ENCODE results near the gene SLC16A5. TPM values are rescaled to one million over a fixed set of nuclear protein-coding genes. Genes with fewer than 3 reads are reported as not detected.
"Not testable (repeated sequence)": the region's sequence is repeated elsewhere in the genome, so short reads cannot be mapped to it uniquely, and the experiment has no call there.

SLC16A5 gene
- total RNA-seq, 1 donor from 2014 or later, result 1.4 TPM

DNA sequence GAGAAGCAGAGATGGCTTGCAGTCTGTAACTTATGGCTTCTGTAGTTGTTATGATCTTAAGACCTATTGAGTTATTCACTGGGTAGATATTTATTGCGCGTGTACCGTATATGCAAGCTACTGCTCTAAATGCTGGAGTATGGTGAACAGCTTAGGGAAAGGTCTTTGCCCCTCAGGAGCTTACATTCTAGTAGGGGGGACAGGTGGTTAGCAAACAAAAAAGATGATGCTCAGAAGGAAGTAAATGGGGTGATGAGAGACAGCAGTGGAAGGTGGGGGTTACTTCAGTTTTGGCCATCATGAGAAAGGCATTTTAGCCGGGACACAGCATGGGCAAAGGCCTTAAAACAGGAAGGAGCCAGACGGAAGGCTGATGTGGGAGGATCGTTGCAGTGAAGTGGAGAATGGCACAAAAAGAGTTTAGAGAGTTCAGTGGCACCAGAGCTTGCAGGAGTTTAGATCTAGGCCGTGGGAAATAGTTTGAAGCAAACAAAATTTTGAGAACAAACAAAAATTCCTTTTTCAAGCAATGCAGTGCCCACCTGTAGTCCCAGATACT, 24.1 kb downstream of the SLC16A5 start:
- no peak for DNase-seq

DNA sequence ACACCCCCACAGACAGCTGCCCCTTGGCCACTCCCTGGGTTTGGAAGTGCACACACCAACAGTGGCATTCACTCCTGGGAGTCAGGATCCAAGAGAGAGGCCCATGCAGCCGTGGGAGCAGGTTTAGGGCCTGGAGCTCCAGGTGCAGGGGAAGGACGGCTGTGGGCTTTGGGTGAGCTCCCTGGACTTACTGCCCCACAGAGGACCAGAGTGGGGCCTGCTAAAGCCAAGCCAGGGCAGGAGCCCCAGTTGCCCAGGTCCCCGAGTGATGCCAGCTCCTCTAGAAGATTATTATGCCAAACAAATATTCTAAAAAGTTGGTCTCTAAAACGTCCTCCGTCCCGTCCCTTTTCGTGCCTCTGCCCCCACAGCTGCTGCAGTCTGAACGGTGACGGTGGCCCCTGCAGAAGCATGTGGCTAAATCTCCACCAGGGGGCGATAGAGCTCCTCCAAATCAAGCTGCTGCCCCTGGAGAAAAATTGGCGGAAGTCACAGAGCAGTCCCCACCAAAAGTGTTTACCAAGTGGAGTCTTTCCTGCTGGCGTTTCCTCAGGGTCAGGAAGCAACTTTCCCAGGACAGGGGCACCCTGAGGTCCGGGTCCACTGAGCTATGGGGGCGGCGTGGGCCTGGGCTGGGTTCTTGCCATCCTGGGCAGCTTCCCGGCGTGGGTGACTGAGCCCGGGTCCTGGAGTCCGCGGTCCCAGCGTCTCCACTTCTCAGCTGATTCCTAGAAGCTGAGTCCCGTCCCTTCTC, 26.2 kb downstream of the SLC16A5 start:
- DNase-seq, result peak; percentile 82

DNA sequence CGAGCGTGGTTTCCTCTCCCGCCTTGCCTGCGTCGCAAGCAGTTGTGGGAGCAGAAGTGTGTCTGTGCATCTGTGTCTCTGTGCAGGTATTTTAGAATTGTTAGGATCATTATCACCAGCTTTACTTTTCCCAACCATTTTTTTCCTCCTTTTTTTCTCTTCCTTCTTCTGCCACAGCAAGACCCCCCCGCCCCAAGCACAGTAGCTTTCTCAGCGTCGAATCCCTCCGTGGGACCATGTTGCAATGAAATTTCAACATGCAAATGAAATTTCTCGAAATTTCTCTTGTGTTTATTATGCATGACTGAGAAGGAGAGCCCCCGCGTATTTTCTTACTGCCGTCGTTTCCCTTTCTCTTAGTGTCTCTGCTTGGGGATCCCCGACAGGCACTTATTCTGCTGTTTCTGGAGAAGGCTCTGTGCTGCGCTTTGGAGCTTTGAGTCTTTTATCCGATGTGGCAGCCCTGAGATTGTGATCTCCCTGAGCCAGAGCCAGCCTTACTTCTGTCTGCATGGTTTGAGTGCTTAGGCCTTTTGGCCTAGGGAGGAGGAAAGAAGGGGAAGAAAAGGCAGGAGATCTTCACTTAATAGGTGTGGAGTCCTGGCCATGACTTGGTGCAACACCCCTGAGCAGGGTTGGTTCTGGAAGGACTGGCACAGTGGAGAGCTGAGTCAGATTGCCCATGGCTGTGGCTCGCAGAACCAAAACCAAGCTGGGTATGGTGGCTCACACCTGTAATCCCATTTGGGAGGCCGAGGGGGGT, 27.0 kb downstream of the SLC16A5 start:
- DNase-seq, result no peak

GRCh38 chr17:75115555-75115954, 27.8 kb downstream of the SLC16A5 start:
- DNase-seq, result no peak

GRCh38 chr17:75116737-75117136, 29.0 kb downstream of the SLC16A5 start:
- no peak for DNase-seq

DNA sequence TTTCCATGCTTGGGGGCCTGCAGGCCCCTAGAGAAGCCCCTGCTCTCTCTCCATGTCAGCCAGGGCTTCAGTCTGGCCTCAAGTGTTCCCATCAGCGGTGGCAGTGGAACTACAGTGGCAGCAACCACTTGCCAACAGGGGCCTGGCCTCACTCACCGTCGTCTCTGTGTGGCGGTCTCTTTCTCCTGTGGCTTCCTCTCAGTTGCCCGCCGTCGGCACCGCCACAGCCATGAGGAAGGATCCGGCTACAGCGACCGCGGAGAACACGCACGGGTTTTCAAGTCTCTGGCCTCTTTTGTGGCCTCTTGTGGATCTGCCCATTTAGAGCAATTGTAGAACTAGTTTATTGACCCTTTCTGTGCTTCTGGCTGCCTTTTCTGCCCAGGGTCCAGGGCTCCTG, 30.6 kb downstream of the SLC16A5 start:
- DNase-seq, result no peak

DNA sequence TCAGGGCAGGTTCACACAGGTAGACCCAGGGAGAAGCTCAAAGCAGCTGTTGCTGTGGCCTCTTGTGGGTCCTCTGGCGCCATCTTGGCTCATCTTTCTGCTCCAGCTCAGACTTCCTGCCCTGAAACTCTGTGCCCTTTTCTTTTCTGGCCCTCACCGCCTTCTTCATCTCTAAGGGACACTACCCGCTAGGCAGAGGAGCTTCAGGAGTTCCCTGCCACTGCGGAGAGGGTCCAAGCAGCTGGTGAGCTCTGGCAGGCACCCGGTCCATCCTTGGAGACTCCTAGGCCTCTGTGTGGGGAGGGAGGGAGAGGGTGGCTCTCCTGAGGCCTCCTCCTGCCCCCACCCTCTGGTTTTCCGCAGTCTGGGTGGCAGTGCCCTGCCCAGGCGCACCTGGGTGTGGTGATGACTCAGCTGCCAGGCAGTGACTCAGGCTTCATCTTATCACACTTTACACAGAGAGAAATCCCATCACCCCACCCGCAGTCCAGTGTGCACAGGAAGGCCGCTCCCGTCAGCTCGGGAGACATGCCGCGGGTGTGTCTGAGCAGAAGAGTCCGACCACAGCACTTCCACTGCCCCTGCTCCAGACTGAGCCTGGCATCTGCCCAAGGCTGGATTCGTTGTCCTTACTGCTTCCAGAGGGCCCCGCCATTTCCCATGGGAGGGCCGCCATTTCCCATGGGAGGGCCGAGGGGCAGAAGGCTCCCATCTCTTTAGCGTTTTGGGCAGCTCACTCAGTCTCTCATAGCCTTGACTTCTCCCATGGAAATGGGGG, 36.5 kb downstream of the SLC16A5 start:
- peak; percentile 18 for DNase-seq

GRCh38 chr17:75124819-75125162, 37.0 kb downstream of the SLC16A5 start:
- DNase-seq, result no peak

DNA sequence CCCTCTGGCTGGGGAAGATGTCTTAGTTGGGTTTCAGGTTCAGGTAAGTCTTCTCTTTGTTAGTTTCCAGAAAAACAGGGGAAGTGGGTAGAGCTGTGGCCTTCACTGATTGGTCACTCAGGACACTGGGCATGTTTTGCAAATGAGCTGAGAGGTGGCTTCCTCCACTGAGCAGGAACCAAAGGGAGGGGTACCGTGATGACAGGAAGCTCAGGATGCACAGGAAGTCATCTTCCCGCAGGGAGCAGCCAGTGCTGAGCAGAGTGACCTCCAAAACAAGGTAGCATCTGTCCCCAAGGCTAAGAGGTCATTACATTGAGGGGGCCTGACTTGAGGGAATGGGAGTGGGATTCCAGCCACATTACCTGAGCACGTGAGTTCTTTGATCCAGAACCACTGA, 38.2 kb downstream of the SLC16A5 start:
- DNase-seq, result no peak

DNA sequence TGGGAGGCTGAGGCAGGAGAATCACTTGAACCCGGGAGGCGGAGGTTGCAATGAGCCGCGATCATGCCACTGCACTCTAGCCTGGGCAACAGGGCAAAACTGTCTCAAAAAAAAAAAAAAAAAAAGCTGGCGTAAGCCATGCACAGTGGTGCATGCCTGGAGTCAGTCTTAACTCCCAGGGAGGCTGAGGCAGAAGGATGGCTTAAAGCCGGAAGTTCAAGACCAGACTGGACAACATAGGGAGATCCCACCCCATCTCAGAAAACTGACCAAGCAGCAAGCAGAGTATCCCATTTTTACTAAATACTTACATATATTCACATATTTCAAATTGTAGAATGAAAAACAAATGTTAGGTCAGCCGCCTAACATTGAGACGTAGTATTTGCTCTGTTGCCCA, 39.2 kb downstream of the SLC16A5 start:
- no peak for DNase-seq

GRCh38 chr17:75127936-75128335, 40.2 kb downstream of the SLC16A5 start:
- DNase-seq, result not testable (repeated sequence)

DNA sequence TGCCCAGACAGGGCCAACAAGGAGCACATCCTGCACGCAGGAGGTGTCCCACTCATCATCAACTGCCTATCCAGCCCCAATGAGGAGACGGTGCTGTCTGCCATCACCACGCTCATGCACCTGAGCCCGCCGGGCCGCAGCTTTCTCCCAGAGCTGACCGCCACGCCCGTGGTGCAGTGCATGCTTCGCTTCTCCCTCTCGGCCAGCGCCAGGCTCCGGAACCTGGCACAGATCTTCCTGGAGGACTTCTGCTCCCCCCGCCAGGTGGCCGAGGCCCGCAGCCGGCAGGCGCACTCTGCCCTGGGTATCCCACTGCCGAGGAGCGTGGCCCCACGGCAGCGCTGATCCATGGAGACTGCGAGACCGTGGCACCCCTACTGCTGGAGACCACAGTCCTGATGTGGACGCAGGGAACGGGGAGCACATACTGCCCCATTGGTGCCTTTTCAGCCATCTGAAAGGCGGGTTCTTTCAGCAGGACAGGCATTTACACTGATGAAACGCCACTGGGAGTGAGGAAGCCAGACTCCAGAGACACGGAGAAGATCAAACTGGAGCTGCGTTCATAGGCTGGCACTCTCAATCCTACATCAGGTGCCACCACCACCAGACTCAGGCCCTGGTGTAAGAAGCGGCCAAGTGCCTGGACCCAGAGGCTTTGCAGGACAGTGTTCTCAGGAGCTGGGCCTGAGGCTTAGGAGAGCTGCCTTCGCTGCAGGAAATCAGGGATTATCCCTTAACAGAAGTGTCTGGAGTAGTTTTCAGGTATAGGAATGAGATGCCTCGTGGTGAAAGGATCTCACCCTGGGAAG, 41.1 kb downstream of the SLC16A5 start:
- DNase-seq, result no peak

- DNase-seq, result no peak
Observed at GRCh38 chr17:75129576-75129975, 41.8 kb downstream of the SLC16A5 start.

GRCh38 chr17:75130059-75130631, 42.4 kb downstream of the SLC16A5 start:
- no peak for DNase-seq

- DNase-seq, result peak; percentile 50
Observed at GRCh38 chr17:75130632-75131277, 43.0 kb downstream of the SLC16A5 start.

- DNase-seq, result peak; percentile 54
Observed at GRCh38 chr17:75131278-75132017, 43.7 kb downstream of the SLC16A5 start, which contains the start of gene NT5C. NT5C (minus strand) TSS chr17:75131742; CDS start chr17:75131707, 35 bp downstream.

DNA sequence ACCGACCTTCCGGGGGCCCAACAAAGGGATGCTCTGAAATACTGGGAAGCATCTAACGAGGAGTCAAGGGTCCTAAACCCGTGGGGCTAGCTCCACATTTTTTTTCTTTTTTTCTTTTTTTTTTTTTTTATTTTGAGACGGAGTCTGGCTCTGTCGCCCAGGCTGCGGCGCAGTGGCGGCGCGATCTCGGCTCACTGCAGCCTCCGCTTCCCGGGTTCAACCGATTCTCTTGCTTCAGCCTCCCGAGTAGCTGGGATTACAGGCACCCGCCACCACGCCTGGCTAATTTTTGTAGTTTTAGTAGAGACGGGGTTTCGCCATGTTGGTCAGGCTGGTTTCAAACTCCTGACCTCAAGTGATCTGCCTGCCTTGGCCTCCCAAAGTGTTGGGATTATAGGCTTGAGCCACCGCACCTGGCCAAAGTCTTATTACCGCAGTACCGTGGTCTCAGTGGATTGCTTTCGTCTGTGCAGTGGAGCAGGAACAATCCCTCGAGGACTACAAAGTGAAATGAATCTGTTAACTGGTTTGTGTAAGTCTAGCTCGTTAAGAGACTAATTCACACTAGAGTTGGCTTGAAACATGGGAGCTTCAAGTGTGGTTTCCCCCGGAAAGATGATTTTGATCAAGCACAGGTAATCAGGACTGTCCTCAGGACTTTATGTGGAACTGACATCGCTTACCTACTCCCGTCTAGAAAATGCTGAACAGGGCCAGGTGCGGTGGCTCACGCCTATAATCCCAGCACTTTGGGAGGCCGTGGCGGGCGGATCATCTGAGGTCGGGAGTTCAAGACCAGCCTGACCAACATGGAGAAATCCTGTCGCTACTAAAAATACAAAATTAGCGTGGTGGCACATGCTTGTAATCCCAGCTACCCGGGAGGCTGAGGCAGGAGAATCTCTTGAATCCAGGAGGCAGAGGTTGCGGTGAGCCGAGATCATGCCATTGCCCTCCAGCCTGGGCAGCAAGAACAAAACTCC, 44.6 kb downstream of the SLC16A5 start:
- DNase-seq, result not testable (repeated sequence)

DNA sequence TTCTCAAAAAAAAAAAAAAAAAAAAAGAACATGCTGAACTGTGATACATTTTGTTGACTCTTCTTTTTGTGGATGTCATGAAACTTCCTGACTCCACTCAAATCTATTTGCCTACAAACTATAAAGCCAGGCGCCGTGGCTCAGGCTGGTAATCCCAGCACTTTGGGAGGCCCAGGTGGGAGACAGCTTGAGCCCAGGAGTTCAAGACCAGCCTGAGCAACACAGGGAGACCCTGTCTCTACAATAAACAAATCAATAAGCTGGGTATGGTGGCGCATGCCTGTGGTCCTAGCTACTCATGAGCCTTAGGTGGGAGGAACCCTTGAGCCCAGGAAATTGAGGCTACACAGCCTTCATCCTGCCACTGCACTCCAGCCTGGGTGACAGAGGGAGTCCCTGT, 45.2 kb downstream of the SLC16A5 start:
- DNase-seq, result no peak
